Endothelial cell of umbilical vein (primary cell): ENCODE data around the gene SKI. TPM values are rescaled to one million over a fixed set of nuclear protein-coding genes. Genes with fewer than 3 reads are reported as not detected.

Source experiments
- BruUV-seq: library from RNA; stranded (reverse); fragments of 400-500 nt; replicated peaks from 2 replicates; lab custom pipeline; 2021; lab: Mats Ljungman, UMichigan
- CTCF ChIA-PET: fragments of 300-600, 350-600 bp; sonication (Branson Sonifier 250); formaldehyde crosslinking; loops from one replicate; lab custom pipeline; 2021; ENCODE audit warnings: antibody characterized with exemption, inconsistent platforms; lab: Charles Lee
- POLR2A ChIA-PET: fragments of 300-600, 350-600 bp; sonication (Branson Sonifier 250); formaldehyde crosslinking; loops from one replicate; lab custom pipeline; 2021; ENCODE audit warnings: antibody characterized with exemption, inconsistent platforms; lab: Charles Lee
- DNase-seq: peaks from one replicate; pipeline ENCODE4 v3.0.0-alpha.2; 2011; ENCODE audit warnings: low read depth, low spot score
- FAIRE-seq: peaks from 2 replicates; lab custom pipeline; 2011; peaks lifted over from hg19 to GRCh38; lab: Jason Lieb, UNC
- H2AFZ ChIP-seq: 2 replicates; pipeline ENCODE4 v1.6.0; 2012; ENCODE audit warnings: low read depth, low read length, control low read depth, inconsistent platforms
- H3K27ac ChIP-seq: 2 replicates; pipeline ENCODE4 v1.5.1; 2011; ENCODE audit warnings: low read depth, mild to moderate bottlenecking, control low read depth, low read length, moderate library complexity; ENCODE audit not compliant: insufficient read depth
- H3K27me3 ChIP-seq, 2 experiments: 2 replicates each; pipeline versions ENCODE4 v1.6.0 to v1.6.1; 2011; ENCODE audit warnings: low read length in 2 of 2, mixed read lengths in 1 of 2; ENCODE audit not compliant: control insufficient read depth in 2 of 2, insufficient read depth in 2 of 2
- H3K36me3 ChIP-seq, 2 experiments: 2 replicates in 1 of 2; 3 replicates in 1 of 2; pipeline ENCODE4 v1.5.1; 2011; ENCODE audit warnings: low read length in 2 of 2, mild to moderate bottlenecking in 1 of 2, moderate library complexity in 1 of 2; ENCODE audit not compliant: control insufficient read depth in 2 of 2, insufficient read depth in 2 of 2; ENCODE audit errors: extremely low read depth in 1 of 2
- H3K4me1 ChIP-seq: 3 replicates; pipeline ENCODE4 v1.5.1; 2011; ENCODE audit warnings: mild to moderate bottlenecking, low read length; ENCODE audit not compliant: control insufficient read depth, insufficient read depth; ENCODE audit errors: extremely low read depth
- H3K4me2 ChIP-seq: 2 replicates; pipeline ENCODE4 v1.6.1; 2011; ENCODE audit warnings: low read length, control low read depth, mixed read lengths; ENCODE audit not compliant: insufficient read depth
- H3K4me3 ChIP-seq, 3 experiments: fragments of 200-600 bp in 1 of 3; sonication (generic), shearing (Covaris generic) in 1 of 3; replicated peaks in 1 of 3; 2 replicates each; pipeline ENCODE4 v1.5.1; 2011 to 2016; ENCODE audit warnings: control low read depth in 3 of 3, low read length in 3 of 3, mild to moderate bottlenecking in 2 of 3, inconsistent platforms in 1 of 3, low read depth in 1 of 3, moderate library complexity in 1 of 3; ENCODE audit not compliant: insufficient read depth in 1 of 3
- H3K79me2 ChIP-seq: 2 replicates; pipeline ENCODE4 v1.6.0; 2012; ENCODE audit warnings: low read length, inconsistent platforms; ENCODE audit not compliant: control insufficient read depth, insufficient read depth
- H3K9ac ChIP-seq: replicated peaks from 2 replicates; pipeline ENCODE3; 2011; ENCODE audit warnings: low read length, control low read depth; ENCODE audit not compliant: insufficient read depth; ENCODE audit errors: extremely low read depth
- H3K9me1 ChIP-seq: replicated peaks from 3 replicates; pipeline ENCODE4 v1.6.0; 2011; ENCODE audit warnings: mild to moderate bottlenecking, low read length; ENCODE audit not compliant: control insufficient read depth, insufficient read depth; ENCODE audit errors: extremely low read depth
- H3K9me3 ChIP-seq: replicated peaks from 2 replicates; pipeline ENCODE4 v1.5.1; 2012; ENCODE audit warnings: low read length, inconsistent platforms; ENCODE audit not compliant: control insufficient read depth, insufficient read depth
- H4K20me1 ChIP-seq: replicated peaks from 2 replicates; pipeline ENCODE3; 2011; ENCODE audit warnings: mild to moderate bottlenecking, low read length; ENCODE audit not compliant: control insufficient read depth, insufficient read depth; ENCODE audit errors: extremely low read depth
- EZH2 ChIP-seq: IDR thresholded peaks from 2 replicates; pipeline ENCODE4 v1.6.1; 2012; ENCODE audit warnings: borderline replicate concordance, low read depth, mild to moderate bottlenecking, moderate library complexity, low read length, inconsistent platforms; ENCODE audit not compliant: severe bottlenecking
- FOS ChIP-seq: IDR thresholded peaks from 2 replicates; pipeline ENCODE4 v1.6.1; 2011; ENCODE audit warnings: mild to moderate bottlenecking, low read length, moderate library complexity, borderline replicate concordance; ENCODE audit not compliant: insufficient read depth
- GATA2 ChIP-seq: IDR thresholded peaks from 2 replicates; pipeline ENCODE4 v1.7.0; 2011; ENCODE audit warnings: low read depth, mild to moderate bottlenecking, moderate library complexity, mixed read lengths, low read length; ENCODE audit not compliant: insufficient read length, insufficient read depth
- JUN ChIP-seq: IDR thresholded peaks from 2 replicates; pipeline ENCODE4 v1.6.1; 2011; ENCODE audit warnings: borderline replicate concordance, low read depth; ENCODE audit not compliant: insufficient read length, insufficient read depth
- MYC ChIP-seq: IDR thresholded peaks from one replicate; pipeline ENCODE4 v1.6.1; 2011; ENCODE audit warnings: mild to moderate bottlenecking, low read depth, low read length
- POLR2A ChIP-seq: IDR thresholded peaks from 2 replicates; pipeline ENCODE4 v1.6.1; 2012; ENCODE audit warnings: low read depth, mild to moderate bottlenecking, control low read depth, low read length
- POLR2AphosphoS5 ChIP-seq: IDR thresholded peaks from 2 replicates; pipeline ENCODE4 v1.6.1; 2012; ENCODE audit warnings: low read depth, mild to moderate bottlenecking, control low read depth, low read length, moderate library complexity; ENCODE audit not compliant: insufficient read depth
- dilution Hi-C: fragments of 300-500 bp; cut with MboI; formaldehyde crosslinking; loops from one replicate; pipeline ENCODE4 v1.15.0; 2019; ENCODE audit warnings: low sequenced_read_pairs; ENCODE audit not compliant: extremely low pct_ligation_motif_present
- intact Hi-C: fragments of 100-400 bp; cut with micrococcal nuclease; formaldehyde crosslinking; loops from one replicate; pipeline ENCODE4 v1.10.0; 2022
- polyA plus RNA-seq, 4 experiments: library from polyadenylated mRNA; depleted of rRNA in 3 of 4; stranded (reverse) in 3 of 4; unstranded in 1 of 4; fragments of >200 nt; gene quantifications; 2 replicates each; pipeline versions ENCODE4 v1.2.1 to v1.2.3, GENCODE V29; 2011 to 2012; ENCODE audit warnings: missing spikeins in 1 of 4
- total RNA-seq: library from RNA; stranded (reverse); gene quantifications from 2 replicates; pipeline ENCODE4 v1.2.3, GENCODE V29; 2021
- TF ChIP-seq, protein P1 (sequence below): IDR thresholded peaks from 2 replicates; pipeline ENCODE4 v1.6.1; 2011; ENCODE audit not compliant: insufficient read depth, insufficient read length
- TF ChIP-seq, protein P2 (sequence below), 2 donors: IDR thresholded peaks; 1 replicate in 1 of 2; 2 replicates in 1 of 2; pipeline ENCODE4 v1.5.1; 2011; ENCODE audit warnings: low read length in 2 of 2, mild to moderate bottlenecking in 2 of 2, moderate library complexity in 2 of 2, control low read depth in 1 of 2, inconsistent platforms in 1 of 2, low read depth in 1 of 2; ENCODE audit not compliant: insufficient read depth in 1 of 2; ENCODE audit errors: extremely low read depth in 1 of 2

SKI gene
- total and polyA plus RNA-seq, 2 donors (not counting 3 experiments of a cell fraction or from before 2014, with no cell fraction given), result 11.6 to 80.3 TPM

DNA sequence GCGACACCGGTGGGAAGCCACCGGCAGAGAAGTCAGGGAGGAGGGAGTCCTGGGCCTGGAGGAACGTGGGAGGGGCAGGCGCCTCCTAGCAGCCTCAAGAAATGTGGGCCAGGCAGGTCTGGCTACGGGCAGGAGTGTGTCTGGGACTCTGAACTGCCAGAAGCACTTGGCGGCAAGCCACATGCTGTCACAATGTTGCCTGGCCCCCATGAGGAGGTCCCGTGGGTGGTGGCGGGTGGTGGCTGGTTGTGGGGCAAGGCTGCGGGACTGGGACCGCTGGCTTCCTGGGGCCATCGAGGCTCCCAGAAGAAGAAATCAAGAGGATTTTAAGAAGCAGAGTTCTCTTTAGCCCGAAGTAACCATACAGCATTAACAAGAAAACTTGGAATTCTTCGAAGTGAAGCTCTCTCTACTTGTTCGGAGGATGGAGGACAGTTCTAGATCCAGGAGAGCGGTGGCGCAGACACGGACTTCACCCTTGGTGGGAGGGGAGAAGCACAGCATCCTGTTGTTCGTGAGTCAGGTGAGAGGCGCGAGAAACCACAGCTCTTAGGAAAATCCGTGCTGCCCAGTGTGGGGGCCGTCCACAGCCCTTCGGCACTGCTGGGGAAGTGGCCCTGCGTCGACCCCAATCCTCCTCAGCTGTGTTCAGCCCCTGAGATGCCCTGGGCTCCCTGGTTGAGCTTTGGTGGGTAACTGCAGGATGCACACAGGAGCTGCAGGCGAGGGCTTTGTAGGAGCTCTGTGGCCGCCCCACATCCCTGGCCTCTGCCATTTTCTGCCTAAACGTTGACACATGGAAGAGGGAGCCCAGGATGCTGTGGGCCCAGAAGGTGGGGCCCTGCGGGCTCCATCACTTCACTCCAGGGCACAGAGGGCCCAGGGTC, 12.4 kb downstream of the SKI start:
- H3K4me2 ChIP-seq, result no peak overlapping the region
- FAIRE-seq, result no peak
- no peak overlapping the region for H3K27ac ChIP-seq
- CTCF ChIA-PET, result interaction anchor here (0.9 to 1.7 kb wide), 4 partner anchors 20 to 141 kb away, joined by 3 to 5 read pairs (median 4); partner anchors contain the start of gene FAAP20
- no peaks in the 10 kb centered on the region for H3K9me1 ChIP-seq
- no peak for DNase-seq
- intact Hi-C loops, result no loop called here
- no peak overlapping the region for H3K4me3 ChIP-seq
- H3K27me3 ChIP-seq, result no peaks in the 10 kb centered on the region
- BruUV-seq, result no TSS peak
- POLR2A ChIA-PET, result no interaction called here
- no peaks in the 10 kb centered on the region for H4K20me1 ChIP-seq
- dilution Hi-C loops, result no loop called here
- H3K4me1 ChIP-seq, result no peaks in the 10 kb centered on the region
- H3K9me3 ChIP-seq, result no peaks in the 10 kb centered on the region
- H2AFZ ChIP-seq, result no peak overlapping the region
- peaks cover 0 to 14% of the 10 kb centered on the region in 2 experiments for H3K36me3 ChIP-seq
- H3K79me2 ChIP-seq, result peaks cover 95% of the 10 kb centered on the region
- no peak overlapping the region for H3K9ac ChIP-seq
- TF ChIP-seq MYC (no peak), POLR2A (no peak), POLR2AphosphoS5 (no peak), FOS (no peak)
- TF ChIP-seq, protein P1, sequence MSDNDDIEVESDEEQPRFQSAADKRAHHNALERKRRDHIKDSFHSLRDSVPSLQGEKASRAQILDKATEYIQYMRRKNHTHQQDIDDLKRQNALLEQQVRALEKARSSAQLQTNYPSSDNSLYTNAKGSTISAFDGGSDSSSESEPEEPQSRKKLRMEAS, result no peak

DNA sequence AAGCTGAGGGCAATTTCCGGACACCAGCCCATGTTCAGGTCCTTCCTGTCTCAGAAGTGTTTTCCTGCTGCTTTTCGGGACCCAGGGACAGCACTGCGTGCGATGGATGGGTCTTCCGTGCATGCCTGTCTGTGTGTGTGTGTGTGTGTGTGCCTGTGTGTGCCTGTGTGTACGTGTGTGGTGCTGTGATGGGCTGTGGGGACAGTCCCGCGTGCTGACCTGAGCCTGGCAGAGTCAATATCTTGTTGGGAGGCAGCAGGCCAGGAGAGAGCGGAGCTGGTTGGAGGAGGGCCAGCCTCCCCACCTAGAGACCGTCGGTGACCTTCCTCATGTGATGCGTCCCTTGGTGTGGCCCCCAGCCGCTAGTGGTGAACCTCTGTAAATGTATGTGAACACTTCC, 13.7 kb downstream of the SKI start:
- Histone ChIP-seq H3K36me3 (peaks cover 0 to 13% of the 10 kb centered on the region in 2 experiments), H3K4me2 (no peak overlapping the region), H3K9ac (no peak overlapping the region), H4K20me1 (no peaks in the 10 kb centered on the region), H2AFZ (no peak overlapping the region), H3K27me3 (no peaks in the 10 kb centered on the region), H3K4me1 (peaks cover 6% of the 10 kb centered on the region), H3K9me1 (no peaks in the 10 kb centered on the region), H3K27ac (no peak overlapping the region), H3K9me3 (no peaks in the 10 kb centered on the region), H3K79me2 (peaks cover 96% of the 10 kb centered on the region), H3K4me3 (no peak overlapping the region)
- POLR2A ChIA-PET, result no interaction called here
- dilution Hi-C loops, result no loop called here
- TF ChIP-seq, protein P1, result no peak
- TF ChIP-seq MYC, result no peak
- TF ChIP-seq EZH2, result no peak
- TF ChIP-seq POLR2A, result no peak
- no peak for TF ChIP-seq POLR2AphosphoS5
- TF ChIP-seq GATA2, result no peak
- TF ChIP-seq, protein P2, sequence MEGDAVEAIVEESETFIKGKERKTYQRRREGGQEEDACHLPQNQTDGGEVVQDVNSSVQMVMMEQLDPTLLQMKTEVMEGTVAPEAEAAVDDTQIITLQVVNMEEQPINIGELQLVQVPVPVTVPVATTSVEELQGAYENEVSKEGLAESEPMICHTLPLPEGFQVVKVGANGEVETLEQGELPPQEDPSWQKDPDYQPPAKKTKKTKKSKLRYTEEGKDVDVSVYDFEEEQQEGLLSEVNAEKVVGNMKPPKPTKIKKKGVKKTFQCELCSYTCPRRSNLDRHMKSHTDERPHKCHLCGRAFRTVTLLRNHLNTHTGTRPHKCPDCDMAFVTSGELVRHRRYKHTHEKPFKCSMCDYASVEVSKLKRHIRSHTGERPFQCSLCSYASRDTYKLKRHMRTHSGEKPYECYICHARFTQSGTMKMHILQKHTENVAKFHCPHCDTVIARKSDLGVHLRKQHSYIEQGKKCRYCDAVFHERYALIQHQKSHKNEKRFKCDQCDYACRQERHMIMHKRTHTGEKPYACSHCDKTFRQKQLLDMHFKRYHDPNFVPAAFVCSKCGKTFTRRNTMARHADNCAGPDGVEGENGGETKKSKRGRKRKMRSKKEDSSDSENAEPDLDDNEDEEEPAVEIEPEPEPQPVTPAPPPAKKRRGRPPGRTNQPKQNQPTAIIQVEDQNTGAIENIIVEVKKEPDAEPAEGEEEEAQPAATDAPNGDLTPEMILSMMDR (IDR thresholded peaks at IDR 0.05; ENCODE audit: extremely low read depth in 1 of 2, insufficient read depth in 1 of 2, low read depth in 1 of 2, low read length in 2 of 2), result no peak
- TF ChIP-seq JUN, result no peak
- TF ChIP-seq FOS, result no peak
- intact Hi-C loops, result no loop called here
- CTCF ChIA-PET, result interaction anchor here (1.6 to 1.7 kb wide), 2 partner anchors 19 to 140 kb away, joined by 4 to 5 read pairs; no protein-coding TSS in a partner anchor
- FAIRE-seq, result no peak
- BruUV-seq, result no TSS peak
- no peak for DNase-seq
